Measurements from ENCODE around the gene WDR86.

- TF ChIP-seq CTCF (conservative IDR thresholded peaks at IDR 0.05; ENCODE audit: low read depth, low read length) (no peak), POLR2A (IDR thresholded peaks at IDR 0.05; ENCODE audit: low read depth, low read length) (no peak), USF2 (IDR thresholded peaks at IDR 0.05; ENCODE audit: low read depth, low read length) (no peak), CHD1 (IDR thresholded peaks at IDR 0.05; ENCODE audit: low read depth, low read length) (no peak), BHLHE40 (IDR thresholded peaks at IDR 0.05; ENCODE audit: low read depth, low read length) (no peak), RFX5 (IDR thresholded peaks at IDR 0.05; ENCODE audit: low read depth, low read length) (no peak), ELK1 (IDR thresholded peaks at IDR 0.05; ENCODE audit: borderline replicate concordance, low read depth, low read length) (no peak), SMC3 (IDR thresholded peaks at IDR 0.05; ENCODE audit: low read depth, low read length) (no peak), NFE2L2 (IDR thresholded peaks at IDR 0.05; ENCODE audit: low read depth, low read length) (no peak), CEBPB (IDR thresholded peaks at IDR 0.05; ENCODE audit: low read depth, low read length) (no peak), RCOR1 (IDR thresholded peaks at IDR 0.05; ENCODE audit: insufficient replicate concordance, low read length) (no peak), RAD21 (IDR thresholded peaks at IDR 0.05; ENCODE audit: low read length) (no peak), MXI1 (IDR thresholded peaks at IDR 0.05; ENCODE audit: borderline replicate concordance, low read depth, low read length) (no peak), MAFK (IDR thresholded peaks at IDR 0.05; ENCODE audit: low read depth, low read length) (no peak)
Measured at GRCh38 chr7:151387161-151388006, 22.5 kb downstream of the WDR86 start.
